SK-N-DZ (cell line): ENCODE measurements around the gene OARD1.

Experiments
- DNase-seq: peaks from one replicate; pipeline ENCODE4 v3.0.0-alpha.2; 2015; ENCODE audit warnings: low spot score

OARD1 gene

DNA sequence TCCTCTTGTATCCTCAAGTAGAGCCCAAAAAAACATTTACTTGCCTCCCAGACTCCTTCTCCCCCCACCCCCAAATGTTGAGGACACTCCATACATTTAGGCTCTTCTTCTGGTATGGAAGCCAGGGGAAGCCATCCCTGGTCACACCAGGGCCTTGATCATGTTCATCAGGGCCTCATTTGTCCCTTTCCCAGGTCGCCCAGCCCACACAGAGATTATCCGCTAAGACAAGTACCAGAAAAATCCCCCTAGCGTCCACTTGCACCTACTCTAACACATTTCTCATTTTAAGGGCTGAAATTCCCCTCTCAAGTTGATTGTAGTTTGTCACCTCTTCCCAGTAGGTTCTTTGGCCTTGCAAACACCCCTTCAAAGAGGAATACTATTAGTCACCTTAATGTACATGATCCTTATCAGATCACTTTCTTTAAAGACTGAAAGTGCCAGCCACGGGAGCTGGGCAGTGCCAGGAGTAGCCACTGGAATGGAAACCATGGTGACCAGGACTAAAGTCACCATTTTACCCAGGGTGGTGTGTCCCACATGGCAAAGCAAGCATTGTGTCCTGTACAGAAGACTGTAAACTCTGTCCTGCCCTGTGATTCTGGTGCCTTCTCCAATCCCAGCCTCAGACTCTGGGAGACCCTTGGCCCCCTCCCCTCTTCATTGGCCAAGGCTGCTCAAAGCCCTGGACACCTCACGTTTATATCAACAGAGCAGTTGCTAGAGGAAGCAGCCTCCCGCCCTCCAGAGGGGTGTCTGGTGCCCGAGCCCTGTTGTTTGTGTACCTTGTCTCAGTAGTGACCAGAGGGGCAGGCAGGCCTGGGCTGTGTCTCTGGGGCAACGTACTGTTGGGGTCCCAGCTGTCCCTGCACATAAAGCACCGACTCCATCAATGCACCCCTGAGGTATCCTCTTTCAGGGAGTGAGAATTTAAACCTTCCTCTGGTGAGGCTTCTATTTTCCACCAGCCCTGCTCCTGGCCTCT is 24.1 kb downstream of the OARD1 start:
- no peak for DNase-seq

DNA sequence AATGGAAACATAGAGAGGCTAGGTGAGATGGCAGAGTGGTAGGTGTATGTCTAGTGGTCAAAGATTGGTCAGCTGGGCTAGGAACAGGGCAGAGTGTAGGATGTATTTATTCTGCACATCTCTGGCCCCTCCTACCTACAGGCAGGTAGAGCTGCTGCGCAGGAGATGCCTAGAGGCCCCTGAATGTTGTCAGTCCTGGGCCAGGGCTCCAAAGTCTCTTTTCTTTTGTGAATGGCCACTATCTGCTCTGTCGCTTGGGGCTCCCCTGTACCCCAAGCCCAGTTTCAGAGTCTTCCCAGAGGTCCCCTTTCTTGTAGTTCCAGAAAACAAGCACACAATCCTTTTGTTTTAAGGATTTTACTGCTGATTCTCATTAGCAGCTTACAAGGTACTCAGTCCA is 24.9 kb downstream of the OARD1 start:
- DNase-seq: no peak

DNA sequence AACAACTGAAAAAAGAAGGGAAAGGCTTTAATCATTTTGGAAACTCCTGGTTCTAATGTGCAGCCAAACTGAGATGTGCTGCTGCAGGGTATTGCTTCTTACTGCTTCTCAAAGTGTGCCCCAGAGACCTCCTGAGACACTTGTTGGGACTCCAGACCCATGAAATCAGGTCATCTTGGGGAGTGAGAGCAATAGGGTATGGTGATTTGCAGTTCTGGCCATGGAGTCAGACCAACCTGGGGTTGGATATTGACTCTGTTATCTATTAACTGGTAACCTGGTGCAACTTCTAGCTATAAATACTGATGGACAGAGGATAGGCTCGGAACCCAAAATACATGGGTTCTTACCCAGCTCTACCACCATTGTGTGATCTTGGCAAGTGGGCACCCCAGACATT is 26.1 kb downstream of the OARD1 start:
- DNase-seq: no peak

DNA sequence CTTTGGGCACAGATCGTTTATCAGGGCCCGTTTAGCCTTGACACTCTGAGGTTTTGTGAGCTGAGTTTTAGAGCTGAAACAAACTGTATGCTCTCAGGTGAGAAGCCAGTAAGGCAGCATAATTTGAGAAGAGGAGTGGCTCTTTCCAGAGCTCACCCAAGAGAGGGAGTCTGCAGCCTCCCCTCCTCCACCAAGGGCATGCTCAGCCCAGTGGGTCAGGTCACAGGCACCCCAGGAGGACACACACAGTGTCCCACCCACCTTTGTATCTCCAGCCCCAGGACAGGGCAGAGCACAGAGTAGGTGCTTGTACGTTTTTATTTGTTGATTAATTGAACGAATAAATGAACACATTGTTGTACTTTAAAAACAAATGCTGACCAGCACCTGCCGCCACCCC is 26.5 kb downstream of the OARD1 start:
- no peak for DNase-seq

DNA sequence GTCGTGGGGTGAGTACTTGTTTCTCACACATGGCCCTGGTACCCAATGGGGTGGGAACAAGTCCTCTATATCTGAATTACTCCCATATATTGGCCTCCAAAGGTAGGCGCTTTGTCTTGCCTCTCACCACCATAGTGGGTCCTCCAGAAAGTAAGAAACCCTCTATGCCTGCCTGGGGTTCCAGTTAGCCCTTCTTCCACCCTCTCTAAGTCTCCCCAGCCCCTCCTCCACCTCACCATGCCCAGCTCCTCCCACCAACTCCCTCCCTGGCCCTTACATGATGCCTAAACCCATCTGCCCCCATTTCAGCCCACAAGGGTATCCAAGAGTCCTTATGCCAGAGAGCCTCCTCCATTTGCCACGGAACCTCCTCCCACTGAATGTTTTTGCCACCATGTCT is 29.0 kb downstream of the OARD1 start:
- no peak for DNase-seq

DNA sequence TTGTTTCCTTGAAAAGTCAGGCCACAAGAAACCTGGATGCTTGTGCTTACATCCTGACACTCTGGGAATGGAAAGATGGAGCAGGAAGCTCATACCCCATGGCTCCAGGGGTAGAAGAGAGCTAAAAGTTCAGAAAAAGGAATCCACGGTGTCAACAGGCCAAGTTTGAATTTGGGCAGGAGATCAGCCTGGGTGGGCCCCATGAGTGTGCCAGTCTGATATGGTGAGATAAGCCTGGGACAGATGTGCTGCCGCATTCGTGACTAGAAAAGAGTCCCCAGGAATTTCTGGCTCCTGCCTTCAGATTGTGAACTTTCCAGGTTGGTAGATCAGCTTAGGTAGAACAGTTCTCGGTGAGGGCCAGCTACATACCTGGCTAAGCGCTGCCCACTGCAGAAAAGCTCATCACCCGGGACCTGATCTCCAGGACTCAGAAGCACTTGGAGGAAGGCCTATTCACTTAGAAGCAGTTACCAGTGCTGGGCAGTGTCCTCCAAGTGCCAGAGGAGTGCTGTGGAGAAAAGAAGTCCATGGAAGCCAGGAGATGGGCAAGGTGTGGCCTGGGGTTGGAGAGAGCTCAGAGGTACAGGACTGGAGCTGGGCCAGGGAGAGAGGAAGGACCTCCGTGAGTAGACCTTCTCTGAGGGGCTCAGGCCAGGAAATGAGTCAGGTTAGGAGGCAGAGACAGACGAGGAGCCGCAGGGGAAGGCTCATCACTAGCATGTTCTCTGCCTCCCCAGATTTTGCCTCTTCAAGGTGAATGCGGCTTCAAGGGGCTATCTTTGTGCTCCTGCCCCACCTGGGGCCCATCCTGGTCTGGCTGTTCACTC is 29.7 kb downstream of the OARD1 start, which contains the start of gene TSPO2:
Gene TSPO2 (plus strand): TSS at position 242 of the 830 bp plus-strand sequence. CDS start 519 bp downstream, at position 761.
- no peak for DNase-seq

DNA sequence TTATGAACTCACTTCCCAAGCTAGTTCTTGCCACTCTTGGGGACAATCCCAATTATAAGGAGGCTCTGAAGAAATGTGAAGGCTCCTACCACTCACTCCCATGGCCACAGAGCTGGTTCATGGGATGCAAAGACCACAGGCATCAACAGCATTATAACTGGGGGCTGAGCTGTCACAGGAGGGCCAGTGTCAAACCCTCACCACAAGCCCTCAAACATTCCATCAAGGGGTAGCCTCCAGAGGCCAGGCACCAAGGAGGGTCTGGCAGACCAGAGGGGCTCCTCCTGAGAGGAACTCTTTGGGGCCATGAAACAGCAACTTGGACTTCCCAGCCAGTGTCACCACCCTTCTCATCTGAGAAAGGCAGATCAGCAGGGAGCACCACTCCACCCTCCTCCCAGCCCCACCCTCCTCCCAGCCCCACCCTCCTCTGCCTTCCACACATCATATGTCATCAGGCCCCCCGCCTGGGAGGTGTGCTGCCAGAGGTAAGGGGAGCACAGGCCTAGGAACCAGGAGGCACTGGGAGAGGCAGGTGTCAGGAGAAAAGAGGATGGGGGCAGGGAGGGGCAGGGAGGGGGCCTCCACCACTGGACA is 31.1 kb downstream of the OARD1 start:
- no peak for DNase-seq

DNA sequence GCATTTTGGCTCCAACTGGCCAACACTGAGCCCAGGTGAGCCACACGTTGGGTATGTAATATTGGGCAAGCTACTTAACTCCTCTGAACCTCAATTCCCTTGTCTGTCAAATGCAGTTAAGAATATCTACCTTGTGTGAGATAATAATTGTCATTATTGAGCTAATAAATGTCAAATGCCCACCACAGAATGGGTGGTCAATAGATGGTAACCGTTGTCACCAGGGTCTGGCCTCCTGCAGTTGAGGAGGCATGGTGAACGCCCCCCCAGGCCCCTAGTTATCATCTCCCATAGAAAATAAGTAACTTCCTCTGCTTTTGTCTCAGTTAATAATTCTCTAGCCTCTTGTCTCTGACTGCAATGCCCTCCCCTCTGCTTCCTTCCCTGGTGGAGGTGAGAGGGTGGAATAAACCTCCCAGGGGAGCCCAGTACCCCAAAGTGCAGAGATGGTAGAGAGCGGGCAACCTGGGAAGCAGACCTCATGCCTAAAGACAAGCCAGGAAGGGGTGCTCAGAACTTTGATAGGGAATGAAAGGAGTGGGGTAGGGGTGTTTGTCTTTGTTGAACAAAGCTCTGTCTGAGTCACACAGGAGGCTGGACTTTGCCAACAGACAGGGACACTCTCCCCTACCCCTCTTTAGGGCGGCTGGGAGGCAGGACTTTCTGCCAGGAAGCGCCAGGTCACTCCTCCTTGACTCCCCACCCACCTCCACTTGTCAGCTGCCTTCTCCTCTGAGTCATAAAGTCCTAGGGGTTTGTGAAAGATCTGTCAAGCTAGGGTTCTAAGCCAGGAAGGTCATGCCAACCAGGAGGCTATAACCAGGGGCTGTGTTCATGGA is 31.8 kb downstream of the OARD1 start:
- no peak for DNase-seq

DNA sequence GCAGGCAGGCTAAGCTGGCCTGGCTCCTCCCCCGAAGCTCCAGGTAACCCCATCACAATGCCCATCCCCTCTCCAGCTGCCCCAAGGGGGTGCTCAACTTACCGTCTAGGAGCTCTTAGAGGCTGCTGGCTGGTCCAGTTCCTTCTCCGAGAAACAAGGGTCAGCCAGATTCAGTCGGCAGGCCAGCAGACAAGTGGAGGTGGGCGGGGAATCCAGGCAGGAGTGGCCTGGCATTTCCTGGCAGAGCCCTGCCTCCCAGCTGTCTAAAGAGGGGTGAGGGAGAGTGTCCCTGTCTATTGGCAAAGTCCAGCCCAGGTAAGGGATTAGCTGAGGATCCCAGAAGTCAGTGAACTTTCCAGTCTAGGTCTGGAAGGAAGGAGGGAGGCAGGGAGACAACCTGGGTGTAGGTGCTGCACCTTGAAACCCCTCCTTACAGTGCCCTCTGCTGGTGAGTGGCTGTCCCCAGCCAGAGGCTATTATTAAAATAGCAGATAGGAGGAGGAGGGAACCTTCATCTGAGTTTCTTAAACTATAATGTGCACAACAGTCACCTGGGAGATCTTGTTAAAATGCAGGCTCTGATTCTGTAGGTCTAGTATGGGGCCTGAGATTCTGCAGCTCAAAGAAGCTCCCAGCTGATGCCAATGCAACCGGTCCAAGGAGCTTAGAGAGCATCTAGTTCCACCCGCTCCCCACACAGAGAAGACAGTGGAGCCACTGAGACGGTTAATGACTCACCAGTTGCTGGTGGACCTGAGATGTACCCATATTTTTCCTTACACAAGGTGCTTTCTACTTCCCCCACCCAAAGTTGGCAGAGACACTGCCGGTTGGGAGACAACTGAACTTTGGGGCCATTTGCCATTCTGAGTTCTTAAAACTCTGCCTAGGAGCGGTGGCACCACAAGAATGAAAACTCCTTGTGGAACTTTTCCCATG is 32.8 kb downstream of the OARD1 start, which contains the start of gene UNC5CL:
Gene UNC5CL (minus strand): TSS at position 162 of the 939 bp plus-strand sequence. CDS start 4,147 bp downstream, outside the sequence.
- DNase-seq: peak; percentile 23

DNA sequence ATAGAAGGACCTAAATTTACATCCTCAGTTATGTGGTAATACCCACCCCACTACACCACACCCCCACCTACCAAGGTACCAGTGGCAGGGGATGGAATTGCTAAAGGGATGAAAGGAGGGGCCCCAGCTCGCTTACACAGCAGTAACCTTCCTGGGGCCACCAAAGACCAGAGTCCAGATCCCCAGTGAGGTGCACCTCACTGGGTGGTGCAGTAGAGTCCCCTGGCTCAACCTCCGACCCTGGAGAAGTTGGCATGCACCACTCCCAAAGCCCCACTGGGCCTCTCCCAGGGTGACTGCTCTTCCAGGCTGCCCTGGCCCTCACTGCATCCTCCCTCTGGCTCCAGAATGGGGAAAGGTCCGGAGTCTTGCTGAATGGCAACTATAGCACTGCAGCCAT is 34.0 kb downstream of the OARD1 start:
- no peak for DNase-seq

DNA sequence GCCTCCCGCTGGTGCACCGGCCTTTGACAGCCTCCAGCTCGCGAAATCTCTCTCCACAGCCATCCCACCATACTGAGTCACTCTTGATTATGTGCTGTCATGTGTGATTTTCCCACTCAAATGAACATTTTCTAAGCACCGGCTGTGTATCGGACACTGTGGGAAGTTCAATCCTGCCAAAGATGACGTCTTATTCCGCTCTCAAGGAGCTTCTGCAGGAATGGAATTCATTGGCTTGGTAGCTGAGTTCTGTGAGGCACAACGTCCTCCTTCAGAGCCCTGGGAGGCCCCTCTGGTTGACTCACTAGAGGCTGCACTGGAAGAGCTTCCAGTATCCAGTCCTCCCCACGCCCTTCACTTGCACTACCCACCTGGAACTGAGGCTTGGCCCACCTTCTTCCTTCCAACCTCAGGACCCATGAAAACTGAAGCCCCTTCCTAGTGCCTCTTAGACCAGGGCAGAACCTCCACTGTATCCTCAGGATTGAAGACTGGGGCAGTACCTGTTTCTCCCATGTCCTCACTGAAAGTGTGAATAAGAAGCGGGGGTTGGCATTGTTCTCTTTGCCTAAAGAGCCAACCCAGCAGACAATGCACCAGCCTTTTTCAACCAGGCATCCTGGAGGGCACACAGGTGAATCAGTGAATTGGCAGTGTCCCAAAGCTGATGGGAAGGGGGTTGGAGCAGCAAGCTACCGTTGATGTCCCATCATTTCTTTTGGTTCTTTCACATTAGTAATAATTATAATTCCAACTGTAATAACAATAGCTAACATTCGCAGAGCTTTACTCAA is 34.9 kb downstream of the OARD1 start:
- DNase-seq: no peak

DNA sequence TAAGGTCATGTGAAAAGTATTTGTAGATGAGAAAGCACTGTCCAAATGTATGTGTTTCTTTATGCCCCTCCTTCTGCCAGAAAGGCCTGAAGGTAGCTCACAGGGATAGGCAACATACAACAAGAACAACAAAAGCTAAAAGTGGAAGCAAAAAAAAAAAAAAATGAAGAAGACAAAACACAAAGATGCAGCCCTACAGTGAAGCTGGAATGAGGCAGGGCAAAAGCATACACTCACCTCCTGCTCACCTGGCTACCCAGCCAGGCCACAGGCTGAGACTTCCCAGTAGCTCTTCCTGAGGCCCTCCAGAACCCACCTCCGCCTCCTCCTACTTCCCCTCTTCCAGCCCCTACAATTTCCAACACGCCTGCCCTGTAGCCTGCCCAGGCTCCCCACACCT is 35.6 kb downstream of the OARD1 start:
- DNase-seq: no peak

DNA sequence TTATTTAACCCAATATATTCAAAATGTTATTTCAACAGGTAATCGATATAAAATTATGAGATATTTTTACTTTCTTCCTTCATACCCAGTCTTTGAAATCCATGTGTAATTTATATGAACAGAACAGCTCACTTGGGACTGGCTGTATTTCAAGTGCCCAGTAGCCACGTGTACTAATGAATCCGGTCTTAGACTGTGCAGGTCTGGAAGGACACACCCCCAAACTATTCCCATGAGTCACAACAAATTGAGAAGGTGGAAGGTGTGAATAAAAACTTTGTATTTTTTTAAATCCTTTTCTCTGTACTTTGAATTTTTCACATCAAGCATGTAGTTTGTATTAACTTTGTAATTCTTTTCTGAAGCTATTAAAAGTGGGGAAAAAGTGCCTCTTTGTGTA is 36.0 kb downstream of the OARD1 start:
- no peak for DNase-seq

DNA sequence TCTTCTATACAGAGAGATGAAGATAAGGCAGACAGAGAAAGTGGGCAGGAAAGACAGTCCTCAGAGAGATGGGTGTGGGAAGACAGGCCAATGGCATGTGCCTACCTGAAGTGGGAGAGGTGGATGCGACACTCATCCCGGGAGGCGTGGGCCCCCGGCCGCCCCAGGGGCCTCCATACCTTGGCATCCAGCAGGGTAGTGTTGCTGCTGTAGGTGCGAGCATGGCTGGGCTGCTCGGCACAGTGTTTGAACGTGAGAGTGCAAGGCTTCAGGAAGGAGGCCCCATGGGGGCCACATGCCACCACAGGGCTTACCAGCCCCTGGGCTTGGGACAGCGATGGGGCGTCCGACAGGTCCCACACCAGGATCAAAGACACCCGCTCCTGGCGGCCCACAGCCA is 38.4 kb downstream of the OARD1 start:
- DNase-seq: no peak

DNA sequence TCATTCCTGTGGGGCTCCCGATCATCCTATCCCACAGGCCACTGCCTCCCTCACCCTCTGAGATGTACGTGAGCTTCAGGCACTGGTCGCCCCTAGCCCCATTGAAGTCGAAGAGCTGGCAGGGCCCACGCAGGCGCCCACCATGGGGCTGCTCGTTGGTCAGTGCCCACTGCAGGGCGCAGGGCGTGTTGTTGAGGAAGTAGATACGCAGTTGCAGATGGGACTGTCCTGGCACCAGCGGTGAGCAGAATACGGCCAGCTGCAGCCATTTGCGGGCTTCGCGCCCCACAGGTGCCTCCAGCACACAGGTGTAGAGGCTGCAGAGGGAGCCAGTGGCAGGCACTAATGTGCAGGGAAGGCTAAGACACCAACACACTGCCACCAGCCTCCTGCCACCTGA is 39.3 kb downstream of the OARD1 start:
- DNase-seq: no peak

DNA sequence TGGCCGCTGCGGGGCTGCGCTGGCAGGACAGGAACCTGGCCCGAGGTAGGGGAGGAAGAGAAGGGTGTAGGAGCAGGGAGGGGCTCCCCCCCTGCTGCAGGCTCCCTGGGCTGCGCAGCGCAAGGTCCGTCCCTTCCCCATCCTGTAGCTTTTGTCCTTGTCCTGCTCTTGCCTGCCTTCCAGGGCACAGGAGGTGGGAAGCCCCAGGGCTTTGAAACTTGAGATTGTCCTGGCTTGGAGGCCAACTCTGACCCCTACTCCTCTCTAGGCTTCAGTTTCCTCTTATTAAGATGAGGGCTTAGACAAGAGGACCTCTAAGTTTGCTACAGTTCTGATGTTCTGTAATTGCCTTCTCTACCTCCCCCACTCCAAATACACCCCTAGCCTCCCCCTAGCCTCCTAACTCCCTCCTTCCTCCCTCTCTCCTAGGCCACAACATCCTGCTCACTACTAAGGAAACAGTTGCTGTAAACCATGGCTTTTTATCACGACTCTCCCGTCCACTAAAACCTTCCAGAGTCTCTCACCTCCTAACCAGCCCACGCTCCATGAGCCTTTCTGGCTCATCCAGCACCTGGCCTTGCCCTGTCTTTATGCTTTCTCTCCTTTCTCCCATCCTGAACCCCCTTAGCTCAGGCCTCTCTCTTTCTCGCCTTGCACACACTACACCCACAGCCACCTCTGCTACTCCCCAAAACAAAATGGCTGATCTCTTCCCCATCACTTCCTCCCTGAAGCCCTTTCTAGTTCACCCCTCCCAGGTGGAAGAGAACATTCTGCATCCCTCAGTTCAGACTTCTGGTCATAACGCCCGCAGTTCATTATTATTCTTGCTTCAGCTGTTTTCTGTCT is 43.4 kb downstream of the OARD1 start:
- no peak for DNase-seq

DNA sequence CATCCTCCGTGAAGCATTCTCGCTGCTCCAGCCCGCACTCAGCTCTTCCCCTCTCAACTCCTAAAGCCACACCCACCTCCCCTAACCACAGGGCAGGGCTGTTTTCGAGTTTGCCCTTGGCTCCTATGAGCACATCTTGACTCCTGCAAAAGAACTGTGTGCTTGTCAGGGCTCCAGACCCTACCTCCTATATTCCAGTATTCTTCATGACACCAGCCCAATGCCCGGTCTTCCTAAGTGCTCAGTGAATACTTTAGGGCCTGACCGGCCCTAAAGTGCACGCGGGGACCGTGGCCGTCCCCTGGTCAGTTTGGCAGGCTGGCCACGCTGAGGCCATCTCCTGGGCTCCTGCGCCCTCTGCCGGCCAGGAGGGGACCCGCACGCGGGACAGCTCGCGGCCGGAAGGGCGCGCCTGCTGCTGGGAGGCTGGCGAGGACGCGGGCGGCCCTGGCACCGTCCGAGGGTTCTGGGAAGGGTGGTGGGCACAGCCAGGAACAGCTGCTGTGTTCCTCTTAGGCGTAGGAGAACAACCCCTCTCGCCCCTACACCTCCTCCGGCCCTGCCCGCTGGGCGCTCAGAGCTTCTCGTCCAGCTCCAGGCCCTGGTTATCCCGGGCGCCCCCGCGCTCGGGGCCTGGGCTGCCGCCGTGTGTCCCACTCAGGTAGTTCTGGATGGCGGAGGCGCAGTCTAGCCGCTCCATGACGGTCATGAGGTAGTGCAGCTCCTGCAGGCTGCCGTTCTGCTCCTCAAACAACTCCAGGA is 44.2 kb downstream of the OARD1 start:
- peak; percentile 75 for DNase-seq
